Measurements from ENCODE around the gene C16orf74. TPM values are rescaled to one million over a fixed set of nuclear protein-coding genes. Genes with fewer than 3 reads are reported as not detected.

The C16orf74 gene
- total RNA-seq, 1 donor from 2014 or later: 2.1 TPM

GRCh38 chr16:85768199-85768598, 17.3 kb upstream of the C16orf74 start:
- no peak for TF ChIP-seq CTCF (IDR thresholded peaks at IDR 0.05)
- DNase-seq (ENCODE audit: extremely low spot score, unreplicated experiment): no peak
- Mint-ChIP-seq H3K27ac (ENCODE audit: unreplicated experiment) (peak overlapping the region; percentile 94), H3K27me3 (ENCODE audit: unreplicated experiment) (peaks cover 2% of the 10 kb centered on the region), H3K4me1 (ENCODE audit: unreplicated experiment) (peaks cover 12% of the 10 kb centered on the region), H3K36me3 (ENCODE audit: unreplicated experiment) (peaks cover 2% of the 10 kb centered on the region), H3K4me3 (ENCODE audit: unreplicated experiment) (no peak overlapping the region), H3K9me3 (ENCODE audit: unreplicated experiment) (no peaks in the 10 kb centered on the region)

- Mint-ChIP-seq H3K27me3 (ENCODE audit: unreplicated experiment) (peaks cover 2% of the 10 kb centered on the region), H3K9me3 (ENCODE audit: unreplicated experiment) (no peaks in the 10 kb centered on the region), H3K36me3 (ENCODE audit: unreplicated experiment) (peaks cover 2% of the 10 kb centered on the region), H3K4me1 (ENCODE audit: unreplicated experiment) (peaks cover 12% of the 10 kb centered on the region), H3K27ac (ENCODE audit: unreplicated experiment) (peak overlapping the region; percentile 94), H3K4me3 (ENCODE audit: unreplicated experiment) (no peak overlapping the region)
- DNase-seq (ENCODE audit: extremely low spot score, unreplicated experiment): no peak
- TF ChIP-seq CTCF (IDR thresholded peaks at IDR 0.05): no peak
Observed at GRCh38 chr16:85767531-85767930, 16.6 kb upstream of the C16orf74 start.

GRCh38 chr16:85765767-85766166, 14.9 kb upstream of the C16orf74 start:
- no peak for DNase-seq (ENCODE audit: extremely low spot score, unreplicated experiment)
- H3K27me3 Mint-ChIP-seq (ENCODE audit: unreplicated experiment): peaks cover 2% of the 10 kb centered on the region
- H3K4me1 Mint-ChIP-seq (ENCODE audit: unreplicated experiment): peaks cover 12% of the 10 kb centered on the region
- H3K4me3 Mint-ChIP-seq (ENCODE audit: unreplicated experiment): no peak overlapping the region
- H3K9me3 Mint-ChIP-seq (ENCODE audit: unreplicated experiment): no peaks in the 10 kb centered on the region
- H3K36me3 Mint-ChIP-seq (ENCODE audit: unreplicated experiment): peaks cover 2% of the 10 kb centered on the region
- H3K27ac Mint-ChIP-seq (ENCODE audit: unreplicated experiment): no peak overlapping the region
- TF ChIP-seq CTCF (IDR thresholded peaks at IDR 0.05): no peak

- H3K9me3 Mint-ChIP-seq (ENCODE audit: unreplicated experiment): no peaks in the 10 kb centered on the region
- no peak for DNase-seq (ENCODE audit: extremely low spot score, unreplicated experiment)
- H3K4me1 Mint-ChIP-seq (ENCODE audit: unreplicated experiment): peaks cover 12% of the 10 kb centered on the region
- no peak overlapping the region for H3K4me3 Mint-ChIP-seq (ENCODE audit: unreplicated experiment)
- H3K36me3 Mint-ChIP-seq (ENCODE audit: unreplicated experiment): peaks cover 2% of the 10 kb centered on the region
- TF ChIP-seq CTCF (IDR thresholded peaks at IDR 0.05): no peak
- H3K27ac Mint-ChIP-seq (ENCODE audit: unreplicated experiment): no peak overlapping the region
- H3K27me3 Mint-ChIP-seq (ENCODE audit: unreplicated experiment): peaks cover 5% of the 10 kb centered on the region
Observed at GRCh38 chr16:85765211-85765610, 14.3 kb upstream of the C16orf74 start.

- peaks cover 14% of the 10 kb centered on the region for H3K4me1 Mint-ChIP-seq (ENCODE audit: unreplicated experiment)
- TF ChIP-seq CTCF (IDR thresholded peaks at IDR 0.05): no peak
- H3K27ac Mint-ChIP-seq (ENCODE audit: unreplicated experiment): no peak overlapping the region
- H3K9me3 Mint-ChIP-seq (ENCODE audit: unreplicated experiment): no peaks in the 10 kb centered on the region
- DNase-seq (ENCODE audit: extremely low spot score, unreplicated experiment): no peak
- H3K4me3 Mint-ChIP-seq (ENCODE audit: unreplicated experiment): no peak overlapping the region
- peaks cover 12% of the 10 kb centered on the region for H3K27me3 Mint-ChIP-seq (ENCODE audit: unreplicated experiment)
- H3K36me3 Mint-ChIP-seq (ENCODE audit: unreplicated experiment): peaks cover 2% of the 10 kb centered on the region
Observed at GRCh38 chr16:85763616-85764015, 12.7 kb upstream of the C16orf74 start.

Measured in osteocyte (in vitro differentiated cells).